ENCODE data around the gene ADCY10. TPM values are rescaled to one million over a fixed set of nuclear protein-coding genes. Genes with fewer than 3 reads are reported as not detected.

The ADCY10 gene
- total RNA-seq, 2 donors from 2014 or later, result 0.18 to 0.53 TPM

GRCh38 chr1:167791281-167792187 lies 122.4 kb downstream of the ADCY10 start:
- peaks cover 0 to 32% of the 10 kb centered on the region in 2 donors for H3K36me3 Mint-ChIP-seq
- no peak for DNase-seq (ENCODE audit: low spot score in 2 of 2)
- H3K27ac Mint-ChIP-seq, result peak overlapping the region; percentile 32 to 75
- no peaks in the 10 kb centered on the region for H3K9me3 Mint-ChIP-seq
- no peak for ATAC-seq

- no peak for ATAC-seq
- peaks cover 1 to 34% of the 10 kb centered on the region in 2 donors for H3K36me3 Mint-ChIP-seq
Observed at GRCh38 chr1:167790117-167790516, 123.8 kb downstream of the ADCY10 start.

GRCh38 chr1:167789501-167789900 lies 124.4 kb downstream of the ADCY10 start:
- peaks cover 4 to 37% of the 10 kb centered on the region in 2 donors for H3K36me3 Mint-ChIP-seq
- ATAC-seq (no peak), DNase-seq (ENCODE audit: low spot score in 2 of 2) (no peak)
- no peaks in the 10 kb centered on the region for H3K9me3 Mint-ChIP-seq
- H3K27ac Mint-ChIP-seq, result no peak overlapping the region

More at GRCh38 chr1:167790117-167790516, 123.8 kb downstream of the ADCY10 start:
- Mint-ChIP-seq H3K9me3 (no peaks in the 10 kb centered on the region), H3K27ac (peak overlapping the region; percentile 9)
- DNase-seq (ENCODE audit: low spot score in 2 of 2), result no peak

GRCh38 chr1:167786502-167786901 lies 127.4 kb downstream of the ADCY10 start:
- H3K9me3 Mint-ChIP-seq, result no peaks in the 10 kb centered on the region
- no peak overlapping the region for H3K27ac Mint-ChIP-seq
- DNase-seq (ENCODE audit: low spot score in 2 of 2) (no peak), ATAC-seq (no peak)
- H3K36me3 Mint-ChIP-seq, result peaks cover 4 to 20% of the 10 kb centered on the region in 2 donors

- no peak for DNase-seq (ENCODE audit: low spot score in 2 of 2)
- ATAC-seq, result peak; percentile 61 to 73
- peaks cover 0 to 2% of the 10 kb centered on the region in 2 donors for H3K9me3 Mint-ChIP-seq
Observed at GRCh38 chr1:167784876-167785550, 128.9 kb downstream of the ADCY10 start.

GRCh38 chr1:167782946-167783345 lies 131.0 kb downstream of the ADCY10 start:
- DNase-seq (ENCODE audit: low spot score in 2 of 2) (no peak), ATAC-seq (no peak)
- H3K36me3 Mint-ChIP-seq, result peaks cover 24 to 25% of the 10 kb centered on the region in 2 donors
- peaks cover 5 to 7% of the 10 kb centered on the region in 2 donors for H3K9me3 Mint-ChIP-seq
- no peak overlapping the region for H3K27ac Mint-ChIP-seq

More at GRCh38 chr1:167784876-167785550, 128.9 kb downstream of the ADCY10 start:
- peaks cover 7 to 22% of the 10 kb centered on the region in 2 donors for H3K36me3 Mint-ChIP-seq
- peak overlapping the region in 1 of 2 donors; percentile 34 for H3K27ac Mint-ChIP-seq

GRCh38 chr1:167781558-167781957 lies 132.4 kb downstream of the ADCY10 start:
- DNase-seq (ENCODE audit: low spot score in 2 of 2) (no peak), ATAC-seq (no peak)
- peaks cover 5 to 7% of the 10 kb centered on the region in 2 donors for H3K9me3 Mint-ChIP-seq
- H3K27ac Mint-ChIP-seq, result no peak overlapping the region
- H3K36me3 Mint-ChIP-seq, result peaks cover 25 to 31% of the 10 kb centered on the region in 2 donors

- peaks cover 5 to 7% of the 10 kb centered on the region in 2 donors for H3K9me3 Mint-ChIP-seq
- DNase-seq (ENCODE audit: low spot score in 2 of 2) (no peak), ATAC-seq (peak; percentile 64 to 86)
- H3K27ac Mint-ChIP-seq, result peak overlapping the region; percentile 17 to 85
- peaks cover 21 to 39% of the 10 kb centered on the region in 2 donors for H3K36me3 Mint-ChIP-seq
Observed at GRCh38 chr1:167777269-167777650, 136.7 kb downstream of the ADCY10 start.

- peak; percentile 28 to 67 for ATAC-seq
- H3K27ac Mint-ChIP-seq, result peak overlapping the region; percentile 17 to 92
- H3K36me3 Mint-ChIP-seq, result peaks cover 22 to 44% of the 10 kb centered on the region in 2 donors
- DNase-seq (ENCODE audit: low spot score in 2 of 2), result no peak
- peaks cover 5 to 7% of the 10 kb centered on the region in 2 donors for H3K9me3 Mint-ChIP-seq
Observed at GRCh38 chr1:167776616-167777268, 137.2 kb downstream of the ADCY10 start.

- peak overlapping the region in 1 of 2 donors; percentile 3 for H3K27ac Mint-ChIP-seq
Observed at GRCh38 chr1:167776151-167776550, 137.8 kb downstream of the ADCY10 start.

GRCh38 chr1:167775178-167775577 lies 138.8 kb downstream of the ADCY10 start:
- ATAC-seq (peak in 1 of 2 donors; percentile 51), DNase-seq (ENCODE audit: low spot score in 2 of 2) (no peak)
- H3K9me3 Mint-ChIP-seq, result peaks cover 5 to 7% of the 10 kb centered on the region in 2 donors
- H3K36me3 Mint-ChIP-seq, result peaks cover 32 to 56% of the 10 kb centered on the region in 2 donors
- no peak overlapping the region for H3K27ac Mint-ChIP-seq

More at GRCh38 chr1:167776151-167776550, 137.8 kb downstream of the ADCY10 start:
- H3K9me3 Mint-ChIP-seq, result peaks cover 5 to 7% of the 10 kb centered on the region in 2 donors
- H3K36me3 Mint-ChIP-seq, result peaks cover 28 to 49% of the 10 kb centered on the region in 2 donors
- ATAC-seq (no peak), DNase-seq (ENCODE audit: low spot score in 2 of 2) (no peak)

- Mint-ChIP-seq H3K27ac (peak overlapping the region in 1 of 2 donors; percentile 2), H3K36me3 (peaks cover 32 to 56% of the 10 kb centered on the region in 2 donors), H3K9me3 (peaks cover 3 to 5% of the 10 kb centered on the region in 2 donors)
- DNase-seq (ENCODE audit: low spot score in 2 of 2) (no peak), ATAC-seq (no peak)
Observed at GRCh38 chr1:167774710-167775109, 139.2 kb downstream of the ADCY10 start.

- no peak for DNase-seq (ENCODE audit: low spot score in 2 of 2)
- peaks cover 0 to under 1% of the 10 kb centered on the region in 2 donors for H3K9me3 Mint-ChIP-seq
- no peak for ATAC-seq
- no peak overlapping the region for H3K27ac Mint-ChIP-seq
- peaks cover 27 to 49% of the 10 kb centered on the region in 2 donors for H3K36me3 Mint-ChIP-seq
Observed at GRCh38 chr1:167773516-167773915, 140.4 kb downstream of the ADCY10 start.

- Mint-ChIP-seq H3K27ac (no peak overlapping the region), H3K9me3 (no peaks in the 10 kb centered on the region), H3K36me3 (peaks cover 29 to 49% of the 10 kb centered on the region in 2 donors)
- ATAC-seq, result no peak
- DNase-seq (ENCODE audit: low spot score in 2 of 2), result no peak
Observed at GRCh38 chr1:167772436-167772835, 141.5 kb downstream of the ADCY10 start.

GRCh38 chr1:167770127-167770526 lies 143.8 kb downstream of the ADCY10 start:
- H3K36me3 Mint-ChIP-seq, result peaks cover 29 to 44% of the 10 kb centered on the region in 2 donors
- ATAC-seq, result no peak
- peak overlapping the region in 1 of 2 donors; percentile 53 for H3K27ac Mint-ChIP-seq
- H3K9me3 Mint-ChIP-seq, result no peaks in the 10 kb centered on the region
- DNase-seq (ENCODE audit: low spot score in 2 of 2), result no peak

GRCh38 chr1:167767761-167768160 lies 146.2 kb downstream of the ADCY10 start:
- peaks cover 29 to 35% of the 10 kb centered on the region in 2 donors for H3K36me3 Mint-ChIP-seq
- H3K27ac Mint-ChIP-seq, result no peak overlapping the region
- ATAC-seq (no peak), DNase-seq (ENCODE audit: low spot score in 2 of 2) (no peak)
- no peaks in the 10 kb centered on the region for H3K9me3 Mint-ChIP-seq
